K562 (cell line): ENCODE data around the gene UBE2D2. TPM values are rescaled to one million over a fixed set of nuclear protein-coding genes. Genes with fewer than 3 reads are reported as not detected.

Experiments
- ATF1 ChIP-seq, 2 experiments: fragments of 450-650 bp in 1 of 2; IDR thresholded peaks; 2 replicates each; pipeline ENCODE4 v1.6.1; 2016; ENCODE audit warnings: missing compliant biosample characterization in 1 of 2, missing genetic modification characterization in 1 of 2
- BCL6 ChIP-seq: fragments of 250-450 bp; sonication (Bioruptor Pico); IDR thresholded peaks from 2 replicates; pipeline ENCODE4 v1.4.0; 2020
- BRF2 ChIP-seq: IDR thresholded peaks from 3 replicates; pipeline ENCODE4 v1.6.1; 2011; ENCODE audit warnings: borderline replicate concordance, mild to moderate bottlenecking; ENCODE audit not compliant: insufficient read length, insufficient read depth
- CHCHD3 ChIP-seq: fragments of 250-450 bp; sonication (Bioruptor Pico); IDR thresholded peaks from 2 replicates; pipeline ENCODE4 v2.1.2; 2022; ENCODE audit warnings: mild to moderate bottlenecking
- EWSR1 ChIP-seq: fragments of 450-650 bp; IDR thresholded peaks from 2 replicates; pipeline ENCODE4 v1.6.1; 2018; ENCODE audit warnings: borderline replicate concordance, mild to moderate bottlenecking, low read depth, moderate library complexity; ENCODE audit not compliant: partially characterized antibody
- FIP1L1 ChIP-seq: fragments of 200-400 bp; formaldehyde crosslinking; IDR thresholded peaks from 2 replicates; pipeline ENCODE4 v1.6.1; 2018; ENCODE audit warnings: mild to moderate bottlenecking, low read depth, low read length; ENCODE audit not compliant: poor library complexity, severe bottlenecking
- HCFC1 ChIP-seq: IDR thresholded peaks from 2 replicates; pipeline ENCODE4 v1.6.1; 2012; ENCODE audit warnings: low read depth, low read length, improper control_type of control experiment
- HDAC2 ChIP-seq: fragments of 450-650 bp; IDR thresholded peaks from 2 replicates; pipeline ENCODE4 v1.6.1; 2016; ENCODE audit warnings: mild to moderate bottlenecking
- HNRNPK ChIP-seq: fragments of 200-400 bp; formaldehyde crosslinking; IDR thresholded peaks from one replicate; pipeline ENCODE4 v1.6.1; 2018; ENCODE audit warnings: mild to moderate bottlenecking, low read depth, low read length; ENCODE audit not compliant: poor library complexity, severe bottlenecking
- KAT2B ChIP-seq: IDR thresholded peaks from one replicate; pipeline ENCODE4 v1.6.1; 2012; ENCODE audit warnings: low read depth, mild to moderate bottlenecking, control low read depth, inconsistent platforms, low read length, moderate library complexity
- KDM1A ChIP-seq, 2 experiments: fragments of 450-650 bp; IDR thresholded peaks; 2 replicates each; pipeline ENCODE4 v1.6.1; 2016; ENCODE audit warnings: mild to moderate bottlenecking in 2 of 2
- MAFG ChIP-seq: fragments of 450-650 bp; conservative IDR thresholded peaks from 2 replicates; pipeline ENCODE4 v1.6.1; 2016; ENCODE audit warnings: missing genetic modification characterization, missing compliant biosample characterization
- MIER1 ChIP-seq: fragments of 450-650 bp; IDR thresholded peaks from 2 replicates; pipeline ENCODE4 v1.6.1; 2016; ENCODE audit warnings: antibody characterized with exemption, mild to moderate bottlenecking, low read depth
- NBN ChIP-seq: fragments of 450-650 bp; IDR thresholded peaks from 2 replicates; pipeline ENCODE4 v1.6.1; 2016; ENCODE audit warnings: low read depth, mild to moderate bottlenecking
- NCOA6 ChIP-seq: fragments of 450-650 bp; IDR thresholded peaks from 2 replicates; pipeline ENCODE4 v1.6.1; 2017; ENCODE audit warnings: mild to moderate bottlenecking
- NCOR1 ChIP-seq: fragments of 450-650 bp; IDR thresholded peaks from 2 replicates; pipeline ENCODE4 v1.6.1; 2016; ENCODE audit warnings: mild to moderate bottlenecking, moderate library complexity
- NFYB ChIP-seq: IDR thresholded peaks from 2 replicates; pipeline ENCODE4 v1.6.1; 2011; ENCODE audit warnings: mild to moderate bottlenecking, moderate library complexity; ENCODE audit not compliant: insufficient read length; ENCODE audit errors: extremely low read depth
- POLR2B ChIP-seq: fragments of 450-650 bp; IDR thresholded peaks from 2 replicates; pipeline ENCODE4 v1.6.1; 2018; ENCODE audit warnings: low read depth; ENCODE audit not compliant: partially characterized antibody
- RBFOX2 ChIP-seq: fragments of 200-400 bp; formaldehyde crosslinking; IDR thresholded peaks from 2 replicates; pipeline ENCODE4 v1.6.1; 2017; ENCODE audit warnings: low read depth, mild to moderate bottlenecking, low read length, moderate library complexity
- RFX7 ChIP-seq: fragments of 250-450 bp; sonication (Bioruptor Pico); IDR thresholded peaks from 2 replicates; pipeline ENCODE4 v1.5.1; 2021; ENCODE audit warnings: mild to moderate bottlenecking
- RUNX1 ChIP-seq: sonication (generic); IDR thresholded peaks from 2 replicates; pipeline ENCODE4 v1.6.1; 2016; ENCODE audit warnings: antibody characterized with exemption, low read depth
- THRAP3 ChIP-seq: fragments of 450-650 bp; IDR thresholded peaks from 2 replicates; pipeline ENCODE4 v1.6.1; 2016; ENCODE audit warnings: mild to moderate bottlenecking, inconsistent platforms, borderline replicate concordance
- ZNF239 ChIP-seq: fragments of 250-450 bp; sonication (Bioruptor Pico); IDR thresholded peaks from 2 replicates; pipeline ENCODE4 v1.4.0; 2020; ENCODE audit warnings: mild to moderate bottlenecking
- ZNF253 ChIP-seq: fragments of 250-450 bp; sonication (Bioruptor Pico); conservative IDR thresholded peaks from 2 replicates; pipeline ENCODE4 v1.6.1; 2021; ENCODE audit warnings: mild to moderate bottlenecking
- ZNF436 ChIP-seq: fragments of 250-450, 450-650 bp; sonication (Bioruptor Pico); formaldehyde crosslinking; IDR thresholded peaks from 2 replicates; pipeline ENCODE4 v1.7.0; 2020; ENCODE audit warnings: mild to moderate bottlenecking
- ZNF586 ChIP-seq: fragments of 450-650 bp; formaldehyde crosslinking; conservative IDR thresholded peaks from 2 replicates; pipeline ENCODE4 v1.4.0; 2020; ENCODE audit warnings: mild to moderate bottlenecking, moderate library complexity
- ZNF699 ChIP-seq: fragments of 250-450 bp; sonication (Bioruptor Pico); IDR thresholded peaks from 2 replicates; pipeline ENCODE4 v1.8.0; 2021; ENCODE audit warnings: mild to moderate bottlenecking, moderate library complexity; ENCODE audit not compliant: insufficient replicate concordance
- ZNF79 ChIP-seq: fragments of 250-450 bp; sonication (Bioruptor Pico); IDR thresholded peaks from 2 replicates; pipeline ENCODE4 v1.4.0; 2020; ENCODE audit warnings: low read depth, mild to moderate bottlenecking, moderate library complexity
- polyA plus RNA-seq, 8 experiments: library from polyadenylated mRNA; depleted of rRNA in 4 of 8; stranded (reverse) in 5 of 8; unstranded in 3 of 8; fragments of >200 nt; fragmentation: Nextera tagmentation in 2 of 8; fragmentation: Illumina TruSeq in 1 of 8; extraction: Ambion mirVana in 2 of 8; extraction: Trizol in 1 of 8; gene quantifications; 2 replicates each; pipeline versions ENCODE4 v1.2.1 to v1.2.3, GENCODE V29; 2011 to 2014; ENCODE audit warnings: inconsistent platforms in 1 of 8, missing spikeins in 1 of 8
- total RNA-seq, 7 experiments: library from RNA; depleted of rRNA in 6 of 7; stranded (reverse); fragments of >200 nt in 6 of 7; fragmentation: Illumina TruSeq in 2 of 7; extraction: Trizol in 2 of 7; gene quantifications; 2 replicates each; pipeline versions ENCODE4 v1.2.1 to v1.2.3, GENCODE V29; 2011 to 2021; ENCODE audit warnings: low replicate concordance in 1 of 7
- TF ChIP-seq, protein P1 (sequence below): fragments of 450-650 bp; IDR thresholded peaks from 2 replicates; pipeline ENCODE4 v1.7.0; 2016; ENCODE audit warnings: borderline replicate concordance

UBE2D2 gene
- total and polyA plus RNA-seq, 9 of the 15 experiments (the other 6 are each of a cell fraction or from before 2014, with no cell fraction given) = 53.6 to 198 (median 122) TPM

DNA sequence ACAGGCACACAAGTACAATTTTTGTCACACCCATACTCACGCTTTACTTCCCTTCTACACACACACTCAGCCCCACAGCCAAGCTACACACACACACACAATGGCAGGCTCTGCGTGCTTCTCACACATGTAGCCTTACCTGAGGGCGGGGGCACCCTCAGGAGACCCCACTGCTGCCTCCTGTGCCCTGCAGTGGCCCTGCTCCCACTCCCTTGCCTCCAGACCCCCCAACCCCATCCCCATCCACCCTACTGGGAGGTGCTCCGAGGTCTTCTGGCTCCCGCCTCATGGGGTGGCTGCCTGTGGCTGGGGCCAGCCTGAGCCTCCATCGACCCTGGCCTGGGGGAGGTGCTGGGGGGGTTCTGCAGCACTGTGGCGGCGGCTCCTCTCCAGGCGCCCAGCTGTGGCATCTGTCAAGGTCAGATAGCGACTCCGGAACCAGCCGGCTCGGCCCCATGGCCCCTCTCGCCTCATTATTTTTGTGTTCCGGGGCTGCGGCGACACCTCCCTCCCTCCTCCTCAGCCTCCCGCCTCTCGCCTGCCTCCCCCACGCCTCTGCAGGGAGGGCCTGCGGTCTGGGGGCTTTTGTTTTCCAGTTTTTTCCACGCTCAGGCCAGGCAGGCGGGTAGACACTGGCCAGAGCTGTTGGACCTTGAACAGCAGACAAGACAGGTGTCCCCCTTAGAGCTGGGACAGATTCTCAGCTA lies 108.7 kb downstream of the UBE2D2 start (continued):
- TF ChIP-seq, protein P1, sequence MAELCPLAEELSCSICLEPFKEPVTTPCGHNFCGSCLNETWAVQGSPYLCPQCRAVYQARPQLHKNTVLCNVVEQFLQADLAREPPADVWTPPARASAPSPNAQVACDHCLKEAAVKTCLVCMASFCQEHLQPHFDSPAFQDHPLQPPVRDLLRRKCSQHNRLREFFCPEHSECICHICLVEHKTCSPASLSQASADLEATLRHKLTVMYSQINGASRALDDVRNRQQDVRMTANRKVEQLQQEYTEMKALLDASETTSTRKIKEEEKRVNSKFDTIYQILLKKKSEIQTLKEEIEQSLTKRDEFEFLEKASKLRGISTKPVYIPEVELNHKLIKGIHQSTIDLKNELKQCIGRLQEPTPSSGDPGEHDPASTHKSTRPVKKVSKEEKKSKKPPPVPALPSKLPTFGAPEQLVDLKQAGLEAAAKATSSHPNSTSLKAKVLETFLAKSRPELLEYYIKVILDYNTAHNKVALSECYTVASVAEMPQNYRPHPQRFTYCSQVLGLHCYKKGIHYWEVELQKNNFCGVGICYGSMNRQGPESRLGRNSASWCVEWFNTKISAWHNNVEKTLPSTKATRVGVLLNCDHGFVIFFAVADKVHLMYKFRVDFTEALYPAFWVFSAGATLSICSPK = no peak
- TF ChIP-seq ZNF436 (no peak), FIP1L1 (peak; percentile 93), MIER1 (no peak), ZNF253 (CRISPR knock-in tag) (no peak), HNRNPK (no peak), POLR2B (no peak), KDM1A (IDR thresholded peaks at IDR 0.05) (peak; percentile 47 to 81; a peak in 2 of 4 replicates), NCOR1 (peak; percentile 98), RUNX1 (no peak), NCOA6 (no peak), BRF2 (no peak), NBN (no peak; the same call in 1 of the 2 replicates), BCL6 (CRISPR knock-in tag) (no peak), HCFC1 (no peak; the same call in 1 of the 2 replicates), HDAC2 (peak; percentile 51), RFX7 (CRISPR knock-in tag) (no peak), ATF1 (CRISPR knock-in tag; IDR thresholded peaks at IDR 0.05) (no peak), ATF1 (tag; IDR thresholded peaks at IDR 0.05) (peak; percentile 59; the same call in 1 of the 2 replicates), ZNF79 (CRISPR knock-in tag) (no peak), THRAP3 (no peak), EWSR1 (no peak), ZNF699 (no peak), RBFOX2 (peak; percentile 77), CHCHD3 (no peak), KAT2B (no peak), NFYB (no peak), MAFG (tag) (no peak), ZNF239 (CRISPR knock-in tag) (peak; percentile 37; the same call in 1 of the 2 replicates), ZNF586 (CRISPR knock-in tag) (no peak)
